ENCODE data around the gene THBS1. TPM values are rescaled to one million over a fixed set of nuclear protein-coding genes. Genes with fewer than 3 reads are reported as not detected.

The THBS1 gene
- 1,084 and 1,224 TPM in 2 replicates for total RNA-seq

GRCh38 chr15:39580485-39581241 is at the start of gene THBS1:
Gene THBS1, plus strand, starts transcription at chr15:39581079. Its CDS starts 779 bp downstream, at chr15:39581858.

Other genes with a start within 250 kb of the THBS1 start
- 0.76 and 2.0 TPM in 2 replicates for gene FSIP1, start 201.8 kb downstream of the THBS1 start, total RNA-seq